Fibroblast of mammary gland (primary cell): ENCODE data around the gene EVC.
"Not testable (repeated sequence)": the region's sequence is repeated elsewhere in the genome, so short reads cannot be mapped to it uniquely, and the experiment has no call there.

Experiments
- DNase-seq: peaks from one replicate; pipeline ENCODE4 v3.0.0-alpha.2; 2010; ENCODE audit warnings: low read depth
- H3K4me3 ChIP-seq: 2 replicates; pipeline ENCODE4 v1.5.1; 2011; ENCODE audit warnings: low read depth, mild to moderate bottlenecking, low read length, moderate library complexity; ENCODE audit not compliant: control insufficient read depth
- CTCF ChIP-seq: conservative IDR thresholded peaks from 2 replicates; pipeline ENCODE4 v1.5.1; 2011; ENCODE audit warnings: low read depth, low read length, inconsistent platforms; ENCODE audit not compliant: control insufficient read depth, insufficient read depth

Gene EVC

GRCh38 chr4:5824635-5825034 is 113.6 kb downstream of the EVC start:
- peak; percentile 59 for DNase-seq
- TF ChIP-seq CTCF = peak; percentile 64
- H3K4me3 ChIP-seq = no peak overlapping the region

- no peak for DNase-seq
- H3K4me3 ChIP-seq = no peak overlapping the region
- TF ChIP-seq CTCF = no peak
Observed at GRCh38 chr4:5825321-5826041, 114.5 kb downstream of the EVC start.

DNA sequence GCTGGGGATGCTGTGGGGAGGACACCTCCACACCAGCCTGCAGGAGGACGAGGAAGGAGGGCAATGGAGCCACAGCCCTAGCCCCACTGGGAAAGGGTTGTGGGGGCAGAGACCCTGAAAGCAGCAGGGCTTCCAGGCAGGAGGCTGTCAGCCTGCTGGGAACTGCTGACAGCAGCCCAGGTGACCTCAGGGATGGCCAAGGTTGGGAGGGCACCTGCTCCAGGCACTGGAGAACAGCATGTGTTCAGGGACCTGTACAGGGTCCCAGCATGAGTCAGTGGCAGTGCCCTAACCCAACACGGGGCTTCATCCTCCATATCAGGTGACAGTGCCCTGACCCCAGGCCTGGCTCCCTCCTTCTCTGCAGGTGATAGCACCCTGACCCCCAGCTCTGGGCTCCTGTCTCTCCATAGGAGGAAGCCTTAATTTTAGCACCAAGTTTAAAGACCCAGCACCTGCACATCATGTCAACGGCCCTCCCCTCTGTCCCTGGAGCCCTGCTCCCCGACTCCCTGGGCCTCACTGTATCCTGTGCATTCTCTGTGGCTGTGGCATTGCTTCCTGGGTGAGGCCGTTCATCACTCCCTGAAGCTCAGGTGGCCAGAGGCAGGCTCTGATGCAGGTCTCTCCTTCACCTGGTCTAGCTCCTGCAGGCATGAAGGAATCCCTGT is 115.6 kb downstream of the EVC start:
- H3K4me3 ChIP-seq = no peak overlapping the region
- no peak for TF ChIP-seq CTCF
- DNase-seq = no peak

GRCh38 chr4:5827108-5828004 is 116.4 kb downstream of the EVC start:
- peak; percentile 70 for DNase-seq
- H3K4me3 ChIP-seq = no peak overlapping the region
- TF ChIP-seq CTCF = no peak

DNA sequence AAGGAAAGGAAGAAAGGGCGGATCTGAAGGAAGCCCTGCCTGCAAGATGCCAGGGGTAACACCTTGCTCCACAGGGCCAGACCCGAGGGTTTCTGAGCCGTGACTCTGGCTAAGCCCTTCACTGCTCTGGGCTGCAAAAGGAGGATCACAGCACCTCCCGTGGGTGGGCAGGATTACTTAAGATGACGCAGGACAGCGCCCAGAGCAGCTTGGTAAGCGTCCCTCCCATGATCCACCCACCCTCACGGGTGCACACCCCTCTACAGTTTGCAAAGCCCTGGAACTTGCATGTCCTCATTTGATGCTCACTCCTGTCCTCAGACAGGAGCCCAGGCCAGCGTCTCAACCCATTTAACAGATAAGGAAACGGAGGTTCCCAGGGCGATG is 117.0 kb downstream of the EVC start:
- DNase-seq = no peak
- no peak for TF ChIP-seq CTCF
- no peak overlapping the region for H3K4me3 ChIP-seq

DNA sequence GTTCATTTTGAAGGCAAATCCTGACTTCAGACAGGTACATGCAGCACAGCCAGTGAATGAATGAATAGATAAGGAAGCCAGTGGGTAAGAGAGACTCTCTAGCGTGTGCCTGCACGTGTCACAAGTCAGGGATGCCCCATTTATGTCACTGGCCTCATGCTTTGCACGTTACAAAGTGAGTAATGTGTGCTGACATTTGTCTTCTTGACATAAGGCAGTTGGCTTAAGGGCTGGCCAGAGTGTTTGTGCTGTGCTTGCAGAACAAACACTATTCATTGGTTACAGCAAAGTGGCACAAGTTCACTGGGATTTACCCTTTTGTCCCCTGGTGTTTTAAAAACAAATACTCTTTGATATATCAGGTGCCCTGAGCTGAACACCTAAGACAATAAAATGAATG is 125.9 kb downstream of the EVC start:
- no peak overlapping the region for H3K4me3 ChIP-seq
- no peak for DNase-seq
- TF ChIP-seq CTCF = no peak

GRCh38 chr4:5837483-5837882 is 126.5 kb downstream of the EVC start:
- not testable (repeated sequence) for H3K4me3 ChIP-seq, DNase-seq
